ENCODE measurements around the gene IL23A. TPM values are rescaled to one million over a fixed set of nuclear protein-coding genes. Genes with fewer than 3 reads are reported as not detected.
A peak's percentile ranks its signal among the peaks of the same experiment; 100 is the strongest.

The IL23A gene
- total and polyA plus RNA-seq, 2 of the 13 experiments (the other 11 are each of a cell fraction or from before 2014, with no cell fraction given): 0.33 to 0.35 TPM

GRCh38 chr12:56333679-56334489 lies 4.8 kb upstream of the IL23A start, which contains the start of gene PAN2 (continued):
- TF ChIP-seq, protein P1, sequence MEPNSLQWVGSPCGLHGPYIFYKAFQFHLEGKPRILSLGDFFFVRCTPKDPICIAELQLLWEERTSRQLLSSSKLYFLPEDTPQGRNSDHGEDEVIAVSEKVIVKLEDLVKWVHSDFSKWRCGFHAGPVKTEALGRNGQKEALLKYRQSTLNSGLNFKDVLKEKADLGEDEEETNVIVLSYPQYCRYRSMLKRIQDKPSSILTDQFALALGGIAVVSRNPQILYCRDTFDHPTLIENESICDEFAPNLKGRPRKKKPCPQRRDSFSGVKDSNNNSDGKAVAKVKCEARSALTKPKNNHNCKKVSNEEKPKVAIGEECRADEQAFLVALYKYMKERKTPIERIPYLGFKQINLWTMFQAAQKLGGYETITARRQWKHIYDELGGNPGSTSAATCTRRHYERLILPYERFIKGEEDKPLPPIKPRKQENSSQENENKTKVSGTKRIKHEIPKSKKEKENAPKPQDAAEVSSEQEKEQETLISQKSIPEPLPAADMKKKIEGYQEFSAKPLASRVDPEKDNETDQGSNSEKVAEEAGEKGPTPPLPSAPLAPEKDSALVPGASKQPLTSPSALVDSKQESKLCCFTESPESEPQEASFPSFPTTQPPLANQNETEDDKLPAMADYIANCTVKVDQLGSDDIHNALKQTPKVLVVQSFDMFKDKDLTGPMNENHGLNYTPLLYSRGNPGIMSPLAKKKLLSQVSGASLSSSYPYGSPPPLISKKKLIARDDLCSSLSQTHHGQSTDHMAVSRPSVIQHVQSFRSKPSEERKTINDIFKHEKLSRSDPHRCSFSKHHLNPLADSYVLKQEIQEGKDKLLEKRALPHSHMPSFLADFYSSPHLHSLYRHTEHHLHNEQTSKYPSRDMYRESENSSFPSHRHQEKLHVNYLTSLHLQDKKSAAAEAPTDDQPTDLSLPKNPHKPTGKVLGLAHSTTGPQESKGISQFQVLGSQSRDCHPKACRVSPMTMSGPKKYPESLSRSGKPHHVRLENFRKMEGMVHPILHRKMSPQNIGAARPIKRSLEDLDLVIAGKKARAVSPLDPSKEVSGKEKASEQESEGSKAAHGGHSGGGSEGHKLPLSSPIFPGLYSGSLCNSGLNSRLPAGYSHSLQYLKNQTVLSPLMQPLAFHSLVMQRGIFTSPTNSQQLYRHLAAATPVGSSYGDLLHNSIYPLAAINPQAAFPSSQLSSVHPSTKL (CRISPR knock-in tag; IDR thresholded peaks at IDR 0.05): 0 out of 2 replicates have a peak, but pooled peaks have one; percentile 11
- TF ChIP-seq, protein P2, sequence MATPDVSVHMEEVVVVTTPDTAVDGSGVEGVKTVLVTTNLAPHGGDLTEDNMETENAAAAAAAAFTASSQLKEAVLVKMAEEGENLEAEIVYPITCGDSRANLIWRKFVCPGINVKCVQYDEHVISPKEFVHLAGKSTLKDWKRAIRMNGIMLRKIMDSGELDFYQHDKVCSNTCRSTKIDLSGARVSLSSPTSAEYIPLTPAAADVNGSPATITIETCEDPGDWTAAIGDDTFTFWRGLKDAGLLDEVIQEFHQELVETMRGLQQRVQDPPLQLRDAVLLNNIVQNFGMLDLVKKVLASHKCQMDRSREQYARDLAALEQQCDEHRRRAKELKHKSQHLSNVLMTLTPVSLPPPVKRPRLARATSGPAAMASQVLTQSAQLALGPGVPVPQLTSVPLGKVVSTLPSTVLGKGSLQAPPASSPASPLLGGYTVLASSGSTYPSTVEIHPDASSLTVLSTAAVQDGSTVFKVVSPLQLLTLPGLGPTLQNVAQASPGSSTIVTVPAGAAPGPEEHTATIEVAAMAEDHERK (CRISPR knock-in tag; IDR thresholded peaks at IDR 0.05; ENCODE audit: low read depth): peak; percentile 85
- TF ChIP-seq, protein P3, sequence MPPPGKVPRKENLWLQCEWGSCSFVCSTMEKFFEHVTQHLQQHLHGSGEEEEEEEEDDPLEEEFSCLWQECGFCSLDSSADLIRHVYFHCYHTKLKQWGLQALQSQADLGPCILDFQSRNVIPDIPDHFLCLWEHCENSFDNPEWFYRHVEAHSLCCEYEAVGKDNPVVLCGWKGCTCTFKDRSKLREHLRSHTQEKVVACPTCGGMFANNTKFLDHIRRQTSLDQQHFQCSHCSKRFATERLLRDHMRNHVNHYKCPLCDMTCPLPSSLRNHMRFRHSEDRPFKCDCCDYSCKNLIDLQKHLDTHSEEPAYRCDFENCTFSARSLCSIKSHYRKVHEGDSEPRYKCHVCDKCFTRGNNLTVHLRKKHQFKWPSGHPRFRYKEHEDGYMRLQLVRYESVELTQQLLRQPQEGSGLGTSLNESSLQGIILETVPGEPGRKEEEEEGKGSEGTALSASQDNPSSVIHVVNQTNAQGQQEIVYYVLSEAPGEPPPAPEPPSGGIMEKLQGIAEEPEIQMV (CRISPR knock-in tag; IDR thresholded peaks at IDR 0.05; ENCODE audit: low read depth): 0 out of 2 replicates have a peak, but pooled peaks have one; percentile 21
- TF ChIP-seq ZNF256 (CRISPR knock-in tag; conservative IDR thresholded peaks at IDR 0.05) (peak; percentile 45; the same call in 1 of the 2 replicates), MED1 (CRISPR knock-in tag; IDR thresholded peaks at IDR 0.05) (peak; percentile 34; the same call in 1 of the 2 replicates), RFX3 (CRISPR knock-in tag; IDR thresholded peaks at IDR 0.05) (no peak), ZNF431 (CRISPR knock-in tag; IDR thresholded peaks at IDR 0.05; ENCODE audit: borderline replicate concordance, low read depth) (0 out of 2 replicates have a peak, but pooled peaks have one; percentile 50), ATAD3A (CRISPR knock-in tag; IDR thresholded peaks at IDR 0.05) (no peak), ZMYM4 (CRISPR knock-in tag; IDR thresholded peaks at IDR 0.05) (peak; percentile 68), SP140L (CRISPR knock-in tag; IDR thresholded peaks at IDR 0.05; ENCODE audit: borderline replicate concordance) (no peak), PHF5A (CRISPR knock-in tag; IDR thresholded peaks at IDR 0.05; ENCODE audit: low read depth, unreplicated experiment) (no peak), ELF4 (CRISPR knock-in tag; IDR thresholded peaks at IDR 0.05; ENCODE audit: borderline replicate concordance) (peak; percentile 91), NRL (CRISPR knock-in tag; IDR thresholded peaks at IDR 0.05; ENCODE audit: borderline replicate concordance) (0 out of 2 replicates have a peak, but pooled peaks have one; percentile 57), THRA (CRISPR knock-in tag; IDR thresholded peaks at IDR 0.05; ENCODE audit: borderline replicate concordance) (peak; percentile 14; the same call in 1 of the 2 replicates)
- TF ChIP-seq, protein P4, sequence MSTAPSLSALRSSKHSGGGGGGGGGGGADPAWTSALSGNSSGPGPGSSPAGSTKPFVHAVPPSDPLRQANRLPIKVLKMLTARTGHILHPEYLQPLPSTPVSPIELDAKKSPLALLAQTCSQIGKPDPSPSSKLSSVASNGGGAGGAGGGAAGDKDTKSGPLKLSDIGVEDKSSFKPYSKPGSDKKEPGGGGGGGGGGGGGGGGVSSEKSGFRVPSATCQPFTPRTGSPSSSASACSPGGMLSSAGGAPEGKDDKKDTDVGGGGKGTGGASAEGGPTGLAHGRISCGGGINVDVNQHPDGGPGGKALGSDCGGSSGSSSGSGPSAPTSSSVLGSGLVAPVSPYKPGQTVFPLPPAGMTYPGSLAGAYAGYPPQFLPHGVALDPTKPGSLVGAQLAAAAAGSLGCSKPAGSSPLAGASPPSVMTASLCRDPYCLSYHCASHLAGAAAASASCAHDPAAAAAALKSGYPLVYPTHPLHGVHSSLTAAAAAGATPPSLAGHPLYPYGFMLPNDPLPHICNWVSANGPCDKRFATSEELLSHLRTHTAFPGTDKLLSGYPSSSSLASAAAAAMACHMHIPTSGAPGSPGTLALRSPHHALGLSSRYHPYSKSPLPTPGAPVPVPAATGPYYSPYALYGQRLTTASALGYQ (CRISPR knock-in tag; IDR thresholded peaks at IDR 0.05): no peak

All from HepG2 (cell line).